ENCODE data around the gene CDH4.

The CDH4 gene

DNA sequence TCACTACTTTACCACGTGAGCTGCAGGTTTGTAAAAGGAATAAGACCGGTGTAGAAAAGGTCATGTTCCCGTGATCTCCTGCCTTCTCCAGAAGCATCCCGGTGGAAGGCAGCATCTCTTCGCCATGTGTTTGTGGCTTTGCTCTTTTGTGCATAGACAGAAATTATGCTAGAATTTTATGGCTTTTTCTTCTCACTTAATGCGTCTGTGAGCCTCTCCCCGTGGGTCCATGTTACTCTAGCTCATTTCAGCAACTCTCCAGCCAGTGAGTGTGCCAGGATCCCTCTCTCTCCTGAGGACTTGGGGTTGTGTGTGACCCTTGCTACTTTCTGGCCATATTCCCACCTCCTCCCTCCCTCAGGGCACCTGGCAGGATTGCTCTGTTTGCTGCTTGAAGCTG is 289.5 kb downstream of the CDH4 start:
- no peak for DNase-seq (ENCODE audit: low spot score)
- TF ChIP-seq, protein P1, sequence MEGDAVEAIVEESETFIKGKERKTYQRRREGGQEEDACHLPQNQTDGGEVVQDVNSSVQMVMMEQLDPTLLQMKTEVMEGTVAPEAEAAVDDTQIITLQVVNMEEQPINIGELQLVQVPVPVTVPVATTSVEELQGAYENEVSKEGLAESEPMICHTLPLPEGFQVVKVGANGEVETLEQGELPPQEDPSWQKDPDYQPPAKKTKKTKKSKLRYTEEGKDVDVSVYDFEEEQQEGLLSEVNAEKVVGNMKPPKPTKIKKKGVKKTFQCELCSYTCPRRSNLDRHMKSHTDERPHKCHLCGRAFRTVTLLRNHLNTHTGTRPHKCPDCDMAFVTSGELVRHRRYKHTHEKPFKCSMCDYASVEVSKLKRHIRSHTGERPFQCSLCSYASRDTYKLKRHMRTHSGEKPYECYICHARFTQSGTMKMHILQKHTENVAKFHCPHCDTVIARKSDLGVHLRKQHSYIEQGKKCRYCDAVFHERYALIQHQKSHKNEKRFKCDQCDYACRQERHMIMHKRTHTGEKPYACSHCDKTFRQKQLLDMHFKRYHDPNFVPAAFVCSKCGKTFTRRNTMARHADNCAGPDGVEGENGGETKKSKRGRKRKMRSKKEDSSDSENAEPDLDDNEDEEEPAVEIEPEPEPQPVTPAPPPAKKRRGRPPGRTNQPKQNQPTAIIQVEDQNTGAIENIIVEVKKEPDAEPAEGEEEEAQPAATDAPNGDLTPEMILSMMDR (IDR thresholded peaks at IDR 0.05; ENCODE audit: extremely low read depth, missing control alignments), result no peak

DNA sequence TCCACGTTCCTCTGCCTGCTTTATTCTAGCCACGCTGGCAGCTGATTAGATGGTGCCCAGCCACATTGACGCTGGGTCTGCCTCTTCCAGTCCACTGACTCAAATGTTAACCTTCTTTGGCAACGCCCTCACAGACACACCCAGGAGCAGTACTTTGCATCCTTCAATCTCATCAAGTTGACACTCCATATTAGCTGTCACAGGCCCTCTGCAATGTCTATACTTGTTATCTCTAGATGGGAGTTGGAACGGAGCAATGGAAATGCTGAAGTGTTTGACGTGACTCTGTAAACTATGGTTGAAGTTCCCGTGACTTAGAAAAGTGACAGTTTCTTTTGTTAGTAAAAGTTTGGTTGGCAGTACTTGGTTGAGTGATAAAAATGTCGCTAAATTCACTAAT is 291.0 kb downstream of the CDH4 start:
- DNase-seq (ENCODE audit: low spot score), result no peak
- TF ChIP-seq, protein P1 (IDR thresholded peaks at IDR 0.05; ENCODE audit: extremely low read depth, missing control alignments), result no peak

DNA sequence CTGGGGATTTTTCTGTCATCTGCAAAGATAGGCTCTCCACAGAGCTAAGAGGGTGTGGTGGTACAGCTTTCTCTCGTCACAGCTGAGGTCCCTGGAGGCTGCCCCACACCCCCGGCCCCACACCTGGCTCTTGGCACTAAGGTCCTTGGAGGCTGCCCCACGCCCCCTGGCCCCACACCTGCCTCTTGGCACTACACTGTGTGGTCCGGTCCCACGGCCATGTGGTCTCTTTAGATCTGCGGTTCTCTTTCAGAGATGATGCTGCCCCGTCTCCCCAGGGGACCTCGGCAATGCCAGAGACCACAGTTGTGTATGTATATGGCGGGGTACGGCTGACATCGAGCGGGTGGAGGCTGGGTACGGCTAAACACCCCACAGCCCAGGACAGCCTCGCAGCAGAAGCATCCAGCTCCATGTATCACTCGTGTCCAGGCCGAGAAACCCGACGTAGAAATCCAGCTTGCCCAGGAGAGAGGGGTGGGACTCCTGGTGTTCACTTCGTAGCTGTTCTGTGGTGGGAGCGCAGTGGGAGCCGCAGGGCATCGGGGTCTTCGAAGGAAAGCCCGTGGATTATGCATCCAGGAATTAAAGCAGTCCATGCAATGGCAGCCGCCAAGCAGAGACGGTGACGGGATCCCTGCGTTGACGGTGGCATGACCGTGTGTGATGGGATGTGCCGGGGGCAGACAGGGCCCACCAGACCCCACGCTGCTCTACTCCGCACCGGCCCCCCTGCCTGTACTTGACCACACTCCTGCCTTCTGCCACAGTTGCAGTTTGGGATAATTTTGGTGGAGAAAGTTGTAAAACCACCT is 292.1 kb downstream of the CDH4 start:
- no peak for DNase-seq (ENCODE audit: low spot score)
- TF ChIP-seq, protein P1 (IDR thresholded peaks at IDR 0.05; ENCODE audit: extremely low read depth, missing control alignments), result no peak

DNA sequence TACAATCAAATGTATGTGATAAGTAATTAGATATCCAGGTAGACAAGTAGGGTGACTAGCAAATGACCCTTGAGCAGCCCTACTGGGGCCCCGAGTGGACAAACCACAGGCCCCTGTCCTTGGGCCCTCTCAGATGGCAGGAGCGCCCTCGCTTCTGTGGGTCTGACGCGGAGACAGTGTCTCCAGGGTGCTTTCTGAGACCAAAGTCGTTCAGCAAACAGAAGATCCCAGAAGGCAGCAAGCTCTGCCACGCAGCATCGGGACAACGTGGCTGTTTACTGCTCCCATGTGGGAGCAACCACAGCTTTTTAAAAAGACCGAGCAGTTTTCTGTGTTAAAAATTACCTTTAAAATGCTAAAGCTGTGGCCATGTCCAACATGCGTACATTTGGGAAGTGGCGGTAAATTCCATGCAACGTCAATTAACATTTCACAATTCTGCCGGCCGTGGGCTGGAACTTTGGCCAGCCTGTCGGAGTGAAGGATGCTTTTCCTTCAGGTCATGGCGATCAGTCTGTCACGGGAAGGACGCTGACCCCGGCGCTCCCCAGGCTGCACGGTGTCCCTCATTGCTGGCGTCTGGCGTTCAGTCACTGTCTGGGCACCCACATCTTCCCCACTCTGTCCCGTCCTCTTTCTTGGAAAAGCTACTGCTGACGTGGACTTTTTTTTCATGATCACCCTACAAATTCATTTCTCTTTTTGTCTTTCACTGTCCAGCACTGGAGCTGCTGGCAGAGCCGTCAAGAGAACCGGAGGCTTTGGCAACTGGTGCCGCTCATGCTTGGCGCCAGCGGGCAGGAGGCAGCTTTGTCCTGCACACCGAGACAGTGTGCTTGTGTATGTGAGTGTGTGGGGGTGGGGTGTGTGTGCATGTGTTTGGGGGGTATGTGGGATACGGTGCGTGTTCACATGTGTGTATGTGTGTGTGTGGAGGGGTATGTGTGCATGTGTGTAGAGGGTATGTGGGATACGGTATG is 293.1 kb downstream of the CDH4 start:
- no peak for DNase-seq (ENCODE audit: low spot score)
- TF ChIP-seq, protein P1 (IDR thresholded peaks at IDR 0.05; ENCODE audit: extremely low read depth, missing control alignments), result no peak

DNA sequence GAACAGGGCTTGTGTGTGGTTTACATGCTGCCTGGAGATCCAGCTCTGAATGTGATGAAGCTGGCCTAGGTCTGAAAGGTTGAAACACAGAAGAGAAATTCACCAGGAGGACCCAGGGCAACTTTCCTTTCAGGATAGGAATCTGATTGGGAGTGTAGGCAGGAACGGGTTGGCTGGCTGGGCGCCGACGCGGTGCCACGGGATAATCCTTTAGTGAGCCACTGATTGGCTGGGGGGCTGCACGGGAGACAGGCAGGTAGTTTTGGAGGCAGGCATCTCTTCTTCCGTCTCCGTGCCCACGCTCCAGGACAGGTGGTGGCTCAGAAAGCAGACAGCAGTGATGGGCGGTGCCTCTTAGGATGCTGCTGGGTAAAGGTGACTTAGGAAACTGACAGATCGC is 294.6 kb downstream of the CDH4 start:
- TF ChIP-seq, protein P1 (IDR thresholded peaks at IDR 0.05; ENCODE audit: extremely low read depth, missing control alignments), result no peak
- no peak for DNase-seq (ENCODE audit: low spot score)

DNA sequence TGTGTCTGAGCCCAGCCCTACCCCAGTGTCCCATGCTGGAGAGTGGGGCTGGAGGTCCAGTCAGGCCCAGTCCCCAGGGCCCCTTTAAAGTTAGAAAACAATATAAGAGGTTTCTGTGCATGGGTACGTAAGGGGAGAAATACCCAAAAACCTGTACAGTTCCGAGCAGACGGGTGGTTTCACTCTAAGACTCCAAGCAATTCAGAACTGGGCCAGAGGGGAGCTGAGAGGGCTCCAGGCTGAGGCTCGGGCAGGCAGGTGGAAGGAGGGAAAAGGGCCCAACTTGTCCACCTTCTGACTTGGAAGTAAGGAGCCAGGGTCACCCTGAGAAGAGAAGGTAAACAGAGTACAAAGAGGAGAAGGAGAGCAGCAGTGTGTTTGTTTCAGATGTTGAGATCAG is 296.0 kb downstream of the CDH4 start:
- TF ChIP-seq, protein P1 (IDR thresholded peaks at IDR 0.05; ENCODE audit: extremely low read depth, missing control alignments), result no peak
- DNase-seq (ENCODE audit: low spot score), result no peak

DNA sequence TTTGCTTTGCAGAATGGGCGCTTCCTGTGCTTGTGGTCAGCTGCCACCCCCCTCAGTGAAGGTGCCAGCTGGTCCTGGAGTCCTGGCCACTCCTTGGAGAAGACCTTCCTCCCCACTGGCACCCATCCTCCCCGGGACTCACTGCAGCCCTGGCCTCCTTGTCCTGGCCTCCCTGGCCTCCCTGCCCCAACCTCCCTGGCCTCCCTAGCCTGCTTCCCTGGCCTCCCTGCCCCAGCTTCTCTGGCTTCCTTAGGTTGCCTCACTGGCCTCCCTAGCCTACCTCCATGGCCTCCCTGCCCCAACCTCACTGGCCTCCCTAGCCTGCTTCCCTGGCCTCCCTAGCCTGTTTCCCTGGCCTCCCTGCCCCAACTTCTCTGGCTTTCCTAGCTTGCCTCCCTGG is 297.8 kb downstream of the CDH4 start:
- no peak for DNase-seq (ENCODE audit: low spot score)
- TF ChIP-seq, protein P1 (IDR thresholded peaks at IDR 0.05; ENCODE audit: extremely low read depth, missing control alignments), result no peak

All from GM20000 (cell line).